Central memory CD4-positive, alpha-beta T cell (primary cell): Measurements from ENCODE around the gene MUC4.

ENCODE experiments used
- DNase-seq: peaks from one replicate; pipeline ENCODE4 v3.0.0; 2022
- total RNA-seq, 3 experiments: gene quantifications; one replicate each; lab custom pipeline; 2026; lab: John Stamatoyannopoulos, UW

MUC4 gene
- total RNA-seq = 0.04 to 0.19 (median 0.05) reads per million in 3 experiments

GRCh38 chr3:195811756-195812155, at the start of gene MUC4:
MUC4 (minus strand) TSS chr3:195811929; CDS start chr3:195811817, 112 bp downstream.
- no peak for DNase-seq

DNA sequence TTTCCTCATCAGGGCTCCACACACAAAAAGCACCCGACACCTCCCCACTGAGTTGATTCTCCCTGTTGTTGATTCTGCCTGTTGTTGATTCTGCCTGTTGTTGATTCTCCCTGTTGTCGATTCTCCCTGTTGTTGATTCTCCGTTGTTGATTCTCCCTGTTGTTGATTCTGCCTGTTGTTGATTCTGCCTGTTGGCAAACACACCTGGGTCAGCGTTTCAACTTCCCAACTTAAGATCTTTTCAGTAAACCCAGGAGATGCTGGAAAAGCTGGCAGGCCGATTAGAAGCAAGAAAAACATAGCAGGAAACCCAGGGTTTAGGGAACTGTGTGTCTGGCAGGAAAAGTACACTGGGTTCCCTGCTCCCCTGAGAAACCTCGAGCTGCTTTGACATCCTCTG, 48.7 kb upstream of the MUC4 start:
- no peak for DNase-seq

- DNase-seq = no peak
These were observed 48.2 kb upstream of the MUC4 start for GRCh38 chr3:195859846-195860411.

- peak; percentile 59 for DNase-seq
These were observed 47.5 kb upstream of the MUC4 start for GRCh38 chr3:195859061-195859845.

GRCh38 chr3:195856410-195857084, 44.8 kb upstream of the MUC4 start:
- DNase-seq = no peak

DNA sequence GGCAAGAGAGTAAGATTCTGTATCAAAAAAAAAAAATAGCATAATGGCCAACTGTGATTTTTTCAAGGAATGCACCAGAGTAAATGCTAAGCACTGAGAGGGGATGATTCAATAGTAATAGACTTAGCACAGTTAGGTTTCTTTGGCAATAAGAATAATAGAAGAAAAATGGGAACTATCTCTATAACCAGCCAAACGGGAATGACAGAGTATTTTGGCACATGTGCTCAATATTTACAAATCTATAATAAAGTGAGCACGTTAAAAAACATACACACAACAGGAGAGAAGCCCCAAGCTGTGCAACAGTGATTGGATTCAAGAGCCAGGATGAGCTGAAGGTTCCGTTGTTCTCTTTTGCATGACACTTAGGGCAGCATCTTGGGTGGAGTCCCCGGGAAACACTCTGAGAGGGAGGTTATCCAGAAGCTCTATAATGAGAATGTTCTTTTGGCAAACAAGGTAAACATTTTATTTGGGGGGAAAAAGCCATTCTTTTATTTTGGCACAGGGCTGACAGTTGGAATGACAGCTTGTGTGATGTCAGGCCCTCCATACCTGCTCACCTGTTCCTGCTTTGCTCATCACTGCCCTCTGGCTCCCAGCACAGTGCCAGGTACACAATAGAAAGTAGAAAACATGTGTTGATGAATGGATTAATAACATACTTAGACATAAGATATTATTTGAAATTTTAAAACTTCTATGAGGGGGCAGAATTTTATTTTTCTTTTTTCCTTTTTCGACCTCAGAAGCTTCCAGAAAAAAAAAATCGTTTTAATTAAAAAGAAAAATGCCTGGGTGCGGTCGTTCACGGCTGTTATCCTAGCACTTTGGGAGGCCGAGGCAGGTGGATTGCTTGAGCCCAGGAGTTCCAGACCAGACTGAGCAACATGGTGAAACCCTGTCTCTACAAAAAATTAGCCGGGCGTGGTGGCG, 44.0 kb upstream of the MUC4 start:
- no peak for DNase-seq

DNA sequence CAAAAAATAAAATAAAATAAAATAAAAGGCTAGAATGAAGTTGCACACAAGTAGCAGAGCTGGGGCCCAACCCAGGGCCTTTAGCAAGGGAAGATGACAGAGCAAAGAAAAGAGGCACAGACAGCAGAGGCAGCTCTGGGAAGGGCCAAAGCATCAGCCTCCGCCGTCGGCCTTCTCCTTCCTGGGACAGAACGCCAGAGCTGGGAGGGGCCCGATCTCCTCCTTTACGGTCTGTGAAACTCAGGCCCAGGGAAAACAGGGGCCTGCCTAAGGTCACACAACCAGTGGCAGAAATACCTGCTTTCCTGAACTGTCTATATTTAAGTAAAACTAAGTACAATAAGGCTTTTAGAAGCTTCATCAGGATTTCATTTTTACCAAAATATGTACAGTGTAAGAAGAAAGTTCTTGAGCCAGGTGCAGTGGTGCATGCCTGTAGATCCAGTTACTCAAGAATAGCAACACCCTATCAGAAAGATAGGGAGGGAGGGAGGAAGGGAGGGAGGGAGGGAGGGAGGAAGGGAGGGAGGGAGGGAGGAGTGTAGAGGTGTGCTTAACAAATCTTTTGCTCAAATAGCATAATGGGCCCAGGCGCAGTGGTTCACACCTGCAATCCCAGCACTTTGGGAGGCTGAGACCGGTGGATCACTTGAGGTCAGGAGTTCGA, 43.0 kb upstream of the MUC4 start:
- DNase-seq = no peak

- DNase-seq = no peak
These were observed 42.3 kb upstream of the MUC4 start for GRCh38 chr3:195853996-195854395.

DNA sequence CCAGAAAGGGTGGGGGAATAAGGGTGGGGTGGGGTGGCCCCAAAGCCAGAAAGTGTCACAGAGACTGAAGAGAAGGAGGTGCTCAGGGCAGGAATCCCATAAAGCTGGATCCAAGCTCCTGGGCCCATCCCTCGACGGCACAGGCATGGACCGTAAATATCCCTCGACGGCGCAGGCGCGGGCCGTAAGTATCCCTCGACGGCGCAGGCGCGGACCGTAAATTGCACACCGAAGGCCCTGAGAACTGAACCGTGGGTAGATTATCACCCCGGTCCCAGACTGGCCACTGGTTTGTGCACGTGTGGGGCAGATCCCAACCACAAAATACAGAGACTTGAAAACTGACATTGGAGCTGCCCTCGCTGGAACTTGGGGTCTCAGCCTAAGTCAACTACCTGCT, 41.3 kb upstream of the MUC4 start:
- DNase-seq = no peak

DNA sequence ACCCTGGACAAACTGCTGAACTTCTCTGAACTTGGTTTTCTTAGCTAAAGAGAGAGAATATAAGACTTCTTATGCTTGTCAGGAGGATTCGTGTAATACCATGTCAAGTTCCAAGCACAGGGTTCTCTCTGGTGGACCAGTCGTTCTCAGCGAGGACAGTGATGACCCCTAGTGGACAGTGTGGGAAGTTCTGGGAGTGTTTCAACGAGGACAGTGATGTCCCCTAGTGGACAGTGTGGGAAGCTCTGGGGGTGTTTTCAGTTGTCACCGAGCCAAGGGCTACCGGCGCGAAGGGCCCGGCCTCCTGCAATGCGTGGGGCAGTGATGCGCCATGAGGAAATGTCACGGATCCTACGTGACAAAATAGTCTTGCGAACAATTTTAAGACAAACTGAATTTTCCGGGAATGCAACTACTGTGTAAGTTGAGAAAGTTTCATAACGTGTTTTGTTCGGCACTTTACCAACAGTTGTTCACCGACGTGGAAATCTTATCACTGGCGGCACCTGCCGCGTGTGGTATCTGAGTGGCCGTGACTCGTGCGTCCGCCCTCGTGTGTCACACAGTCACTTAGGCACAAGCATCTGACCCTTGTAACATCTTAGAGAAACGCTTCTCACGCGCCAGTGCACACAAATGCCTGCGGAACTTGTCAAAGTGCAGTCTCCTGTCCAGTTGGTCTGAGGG, 39.3 kb upstream of the MUC4 start:
- DNase-seq = peak; percentile 84

GRCh38 chr3:195849322-195850074, 37.8 kb upstream of the MUC4 start:
- peak; percentile 59 for DNase-seq

- DNase-seq = no peak
These were observed 35.6 kb upstream of the MUC4 start for GRCh38 chr3:195847055-195847950.

GRCh38 chr3:195845483-195845882, 33.8 kb upstream of the MUC4 start:
- no peak for DNase-seq

GRCh38 chr3:195844671-195845218, 33.0 kb upstream of the MUC4 start:
- no peak for DNase-seq

DNA sequence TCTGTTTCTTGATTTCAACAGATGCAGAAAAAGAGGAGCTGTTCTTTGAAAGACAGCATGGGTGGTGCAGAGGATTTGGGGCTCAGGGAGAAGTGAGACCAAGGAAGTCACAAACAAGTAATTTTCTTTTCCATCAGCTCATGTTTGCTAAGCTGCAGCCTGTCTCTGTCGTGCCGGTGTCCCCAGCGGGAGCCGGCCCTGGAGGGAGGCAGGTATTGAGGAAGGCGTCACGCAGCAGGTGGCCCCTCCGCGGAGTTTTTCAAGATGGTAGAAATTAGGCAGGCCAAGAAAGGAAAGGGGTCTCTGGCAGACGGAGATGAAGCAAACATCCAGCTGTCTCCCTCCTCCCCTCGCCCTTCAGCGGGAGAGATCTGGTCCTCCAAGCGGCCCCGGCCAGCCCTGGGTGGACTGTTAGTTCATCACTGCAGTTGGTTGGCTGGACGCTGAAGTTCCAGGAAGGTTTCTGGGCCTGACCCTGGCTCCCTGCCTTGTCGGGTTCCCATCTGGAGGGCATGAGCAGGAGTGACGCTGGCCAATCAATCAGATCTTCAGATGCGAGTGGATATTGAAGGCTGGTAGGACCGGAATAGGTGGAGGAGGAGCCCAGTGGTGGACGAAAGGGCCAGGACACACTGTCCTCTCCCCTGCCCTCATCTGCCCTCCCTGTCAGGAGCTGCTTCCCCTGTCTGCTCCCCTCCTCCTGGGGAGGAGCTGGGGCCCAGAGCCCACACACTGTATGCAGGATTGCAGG, 27.7 kb upstream of the MUC4 start:
- DNase-seq = no peak

- no peak for DNase-seq
These were observed 27.0 kb upstream of the MUC4 start for GRCh38 chr3:195838714-195839113.

DNA sequence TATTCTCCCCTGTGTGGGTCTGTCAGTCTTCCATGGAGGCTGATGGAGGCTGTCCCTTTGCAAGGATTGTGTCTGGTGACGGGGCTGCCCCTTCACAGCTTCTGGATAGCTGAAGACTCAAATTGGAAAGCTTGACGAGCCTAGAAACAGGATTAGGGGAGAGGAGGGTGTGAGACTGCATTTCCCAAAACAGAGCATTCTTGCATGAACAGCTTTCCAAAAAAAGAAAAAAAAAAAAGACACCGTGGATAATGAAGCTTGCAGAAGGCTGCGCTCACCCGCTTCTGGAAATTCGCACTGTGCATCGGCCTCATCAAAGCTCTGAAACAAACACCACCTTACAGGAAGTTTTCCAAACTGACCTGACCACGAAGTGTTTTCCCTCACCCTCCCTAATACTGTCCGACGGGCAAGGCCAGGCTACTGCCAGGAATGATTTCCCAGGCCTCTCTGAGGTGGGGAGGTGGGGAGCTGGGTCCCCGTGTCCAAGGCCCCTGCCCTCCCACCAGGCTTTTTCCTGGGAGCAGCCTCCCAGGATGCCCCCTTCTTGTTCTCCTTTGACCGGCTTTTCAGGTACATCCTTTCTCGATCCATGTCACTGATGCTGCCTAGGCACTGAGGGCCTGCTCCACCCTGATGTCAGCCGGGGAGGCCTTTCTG, 24.9 kb upstream of the MUC4 start:
- DNase-seq = no peak

DNA sequence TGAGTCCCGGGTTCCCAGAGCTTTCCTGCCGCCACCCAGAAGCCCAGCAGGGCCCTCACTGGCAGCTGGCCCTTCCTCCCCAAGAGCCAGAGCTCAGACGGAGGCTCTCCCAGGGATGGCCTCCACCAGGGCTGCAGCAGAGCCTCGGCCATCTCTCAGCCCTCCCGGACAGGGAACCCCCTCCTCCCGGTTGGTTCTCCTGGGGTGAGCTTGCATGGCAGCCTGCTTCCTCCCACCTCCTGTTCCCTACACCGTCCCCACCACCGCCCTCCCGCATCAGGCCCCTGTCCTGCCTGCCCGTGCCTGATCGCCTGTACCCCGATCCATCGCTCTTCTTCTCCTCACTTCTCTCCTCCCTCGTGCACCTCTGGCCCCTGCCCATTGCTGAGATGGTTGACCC, 24.1 kb upstream of the MUC4 start:
- no peak for DNase-seq
